HepG2 (cell line): ENCODE measurements around the gene CATSPERB. TPM values are rescaled to one million over a fixed set of nuclear protein-coding genes. Genes with fewer than 3 reads are reported as not detected.
A peak's percentile ranks its signal among the peaks of the same experiment; 100 is the strongest.

ENCODE experiments used
- CCAR2 ChIP-seq: fragments of 200-400 bp; formaldehyde crosslinking; optimal IDR thresholded peaks from 2 replicates; pipeline ENCODE3; 2018; ENCODE audit warnings: low read depth, mild to moderate bottlenecking, low read length, moderate library complexity
- GATAD2A ChIP-seq: IDR thresholded peaks from 2 replicates; pipeline ENCODE4 v1.6.1; 2016
- GFI1 ChIP-seq: sonication (generic); formaldehyde crosslinking; IDR thresholded peaks from 2 replicates; pipeline ENCODE4 v1.5.0; 2020; ENCODE audit warnings: missing genetic modification reagents, mild to moderate bottlenecking, borderline replicate concordance
- KMT2B ChIP-seq: IDR thresholded peaks from 2 replicates; pipeline ENCODE4 v1.6.1; 2016; ENCODE audit warnings: missing genetic modification reagents, missing compliant biosample characterization
- MIXL1 ChIP-seq: IDR thresholded peaks from 2 replicates; pipeline ENCODE4 v1.6.1; 2016
- RAD21 ChIP-seq: fragments of 450-650 bp; formaldehyde crosslinking; IDR thresholded peaks from 2 replicates; pipeline ENCODE4 v1.5.0; 2020; ENCODE audit warnings: mild to moderate bottlenecking
- SIX4 ChIP-seq: sonication (generic); formaldehyde crosslinking; IDR thresholded peaks from 2 replicates; pipeline ENCODE4 v1.4.0; 2020; ENCODE audit warnings: missing genetic modification reagents
- TOE1 ChIP-seq: sonication (generic); formaldehyde crosslinking; IDR thresholded peaks from 2 replicates; pipeline ENCODE4 v1.4.0; 2020; ENCODE audit warnings: mild to moderate bottlenecking, missing genetic modification reagents
- ZNF264 ChIP-seq: sonication (generic); formaldehyde crosslinking; IDR thresholded peaks from 2 replicates; pipeline ENCODE4 v1.4.0; 2020; ENCODE audit warnings: missing genetic modification reagents
- ZNF567 ChIP-seq: sonication (generic); formaldehyde crosslinking; IDR thresholded peaks from 2 replicates; pipeline ENCODE4 v1.8.1; 2023; ENCODE audit warnings: mild to moderate bottlenecking, missing genetic modification reagents, borderline replicate concordance
- ZNF569 ChIP-seq: sonication (generic); formaldehyde crosslinking; IDR thresholded peaks from 2 replicates; pipeline ENCODE4 v1.5.0; 2020; ENCODE audit warnings: mild to moderate bottlenecking, missing genetic modification reagents, moderate library complexity, borderline replicate concordance
- ZNF572 ChIP-seq: sonication (generic); formaldehyde crosslinking; IDR thresholded peaks from 2 replicates; pipeline ENCODE4 v1.5.1; 2020; ENCODE audit warnings: mild to moderate bottlenecking, missing genetic modification reagents
- polyA plus RNA-seq, 8 experiments: library from polyadenylated mRNA; depleted of rRNA in 3 of 8; stranded (reverse) in 7 of 8; unstranded in 1 of 8; fragments of >200 nt; fragmentation: Illumina TruSeq in 4 of 8; extraction: Trizol in 4 of 8; gene quantifications; 2 replicates each; pipeline versions ENCODE4 v1.2.1 to v1.2.3, GENCODE V29; 2011 to 2016; ENCODE audit warnings: low read depth in 4 of 8, missing spikeins in 1 of 8, mixed read lengths in 1 of 8; ENCODE audit not compliant: insufficient read depth in 1 of 8
- total RNA-seq, 5 experiments: library from RNA; depleted of rRNA; stranded (reverse); fragments of >200 nt; fragmentation: Illumina TruSeq; extraction: Trizol; gene quantifications; 2 replicates each; pipeline ENCODE4 v1.2.3, GENCODE V29; 2016; ENCODE audit warnings: low read depth in 1 of 5
- TF ChIP-seq, protein P1 (sequence below): sonication (generic); formaldehyde crosslinking; IDR thresholded peaks from 2 replicates; pipeline ENCODE4 v1.5.0; 2020; ENCODE audit warnings: mild to moderate bottlenecking, missing genetic modification reagents
- TF ChIP-seq, protein P2 (sequence below): sonication (generic); formaldehyde crosslinking; conservative IDR thresholded peaks from 2 replicates; pipeline ENCODE4 v1.4.0; 2020; ENCODE audit warnings: missing genetic modification reagents
- TF ChIP-seq, protein P3 (sequence below): IDR thresholded peaks from 2 replicates; pipeline ENCODE4 v1.6.1; 2016; ENCODE audit warnings: mild to moderate bottlenecking
- TF ChIP-seq, protein P4 (sequence below): sonication (generic); formaldehyde crosslinking; IDR thresholded peaks from 2 replicates; pipeline ENCODE4 v1.4.0; 2020; ENCODE audit warnings: missing genetic modification reagents, mild to moderate bottlenecking, borderline replicate concordance
- TF ChIP-seq, protein P5 (sequence below): fragments of 450-650 bp; IDR thresholded peaks from 2 replicates; pipeline ENCODE4 v1.6.1; 2017

Gene CATSPERB
- total and polyA plus RNA-seq, 2 of the 13 experiments (the other 11 are each of a cell fraction or from before 2014, with no cell fraction given): not detected

DNA sequence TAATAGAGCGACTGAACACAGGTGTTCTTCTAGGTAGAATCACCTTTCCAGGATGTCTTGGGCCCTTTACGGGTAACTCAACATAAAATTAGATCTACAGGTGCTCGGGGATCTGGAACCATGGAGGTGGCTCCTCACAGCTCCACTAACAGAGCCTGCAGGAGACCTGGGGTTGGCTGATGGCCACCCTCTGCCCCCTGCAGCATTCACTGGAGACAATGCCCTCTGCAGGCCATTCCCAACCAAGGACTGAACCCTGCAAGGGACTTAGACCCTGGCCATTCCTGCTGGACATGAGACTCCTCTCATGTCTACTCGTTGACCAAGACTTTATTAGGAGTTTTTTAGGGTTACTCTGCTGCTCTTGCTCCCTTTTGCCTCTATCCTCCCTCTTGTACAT lies 163.3 kb downstream of the CATSPERB start (continued):
- TF ChIP-seq, protein P1, sequence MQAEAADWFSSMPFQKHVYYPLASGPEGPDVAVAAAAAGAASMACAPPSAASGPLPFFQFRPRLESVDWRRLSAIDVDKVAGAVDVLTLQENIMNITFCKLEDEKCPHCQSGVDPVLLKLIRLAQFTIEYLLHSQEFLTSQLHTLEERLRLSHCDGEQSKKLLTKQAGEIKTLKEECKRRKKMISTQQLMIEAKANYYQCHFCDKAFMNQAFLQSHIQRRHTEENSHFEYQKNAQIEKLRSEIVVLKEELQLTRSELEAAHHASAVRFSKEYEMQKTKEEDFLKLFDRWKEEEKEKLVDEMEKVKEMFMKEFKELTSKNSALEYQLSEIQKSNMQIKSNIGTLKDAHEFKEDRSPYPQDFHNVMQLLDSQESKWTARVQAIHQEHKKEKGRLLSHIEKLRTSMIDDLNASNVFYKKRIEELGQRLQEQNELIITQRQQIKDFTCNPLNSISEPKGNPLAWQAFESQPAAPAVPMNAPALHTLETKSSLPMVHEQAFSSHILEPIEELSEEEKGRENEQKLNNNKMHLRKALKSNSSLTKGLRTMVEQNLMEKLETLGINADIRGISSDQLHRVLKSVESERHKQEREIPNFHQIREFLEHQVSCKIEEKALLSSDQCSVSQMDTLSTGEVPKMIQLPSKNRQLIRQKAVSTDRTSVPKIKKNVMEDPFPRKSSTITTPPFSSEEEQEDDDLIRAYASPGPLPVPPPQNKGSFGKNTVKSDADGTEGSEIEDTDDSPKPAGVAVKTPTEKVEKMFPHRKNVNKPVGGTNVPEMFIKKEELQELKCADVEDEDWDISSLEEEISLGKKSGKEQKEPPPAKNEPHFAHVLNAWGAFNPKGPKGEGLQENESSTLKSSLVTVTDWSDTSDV: no peak
- TF ChIP-seq, protein P2, sequence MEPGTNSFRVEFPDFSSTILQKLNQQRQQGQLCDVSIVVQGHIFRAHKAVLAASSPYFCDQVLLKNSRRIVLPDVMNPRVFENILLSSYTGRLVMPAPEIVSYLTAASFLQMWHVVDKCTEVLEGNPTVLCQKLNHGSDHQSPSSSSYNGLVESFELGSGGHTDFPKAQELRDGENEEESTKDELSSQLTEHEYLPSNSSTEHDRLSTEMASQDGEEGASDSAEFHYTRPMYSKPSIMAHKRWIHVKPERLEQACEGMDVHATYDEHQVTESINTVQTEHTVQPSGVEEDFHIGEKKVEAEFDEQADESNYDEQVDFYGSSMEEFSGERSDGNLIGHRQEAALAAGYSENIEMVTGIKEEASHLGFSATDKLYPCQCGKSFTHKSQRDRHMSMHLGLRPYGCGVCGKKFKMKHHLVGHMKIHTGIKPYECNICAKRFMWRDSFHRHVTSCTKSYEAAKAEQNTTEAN (CRISPR knock-in tag): no peak
- TF ChIP-seq, protein P3, sequence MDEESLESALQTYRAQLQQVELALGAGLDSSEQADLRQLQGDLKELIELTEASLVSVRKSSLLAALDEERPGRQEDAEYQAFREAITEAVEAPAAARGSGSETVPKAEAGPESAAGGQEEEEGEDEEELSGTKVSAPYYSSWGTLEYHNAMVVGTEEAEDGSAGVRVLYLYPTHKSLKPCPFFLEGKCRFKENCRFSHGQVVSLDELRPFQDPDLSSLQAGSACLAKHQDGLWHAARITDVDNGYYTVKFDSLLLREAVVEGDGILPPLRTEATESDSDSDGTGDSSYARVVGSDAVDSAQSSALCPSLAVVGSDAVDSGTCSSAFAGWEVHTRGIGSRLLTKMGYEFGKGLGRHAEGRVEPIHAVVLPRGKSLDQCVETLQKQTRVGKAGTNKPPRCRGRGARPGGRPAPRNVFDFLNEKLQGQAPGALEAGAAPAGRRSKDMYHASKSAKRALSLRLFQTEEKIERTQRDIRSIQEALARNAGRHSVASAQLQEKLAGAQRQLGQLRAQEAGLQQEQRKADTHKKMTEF (CRISPR knock-in tag): no peak
- no peak for TF ChIP-seq KMT2B (CRISPR knock-in tag)
- TF ChIP-seq CCAR2: no peak
- no peak for TF ChIP-seq MIXL1
- no peak for TF ChIP-seq GFI1 (CRISPR knock-in tag)
- no peak for TF ChIP-seq ZNF569
- TF ChIP-seq, protein P4, sequence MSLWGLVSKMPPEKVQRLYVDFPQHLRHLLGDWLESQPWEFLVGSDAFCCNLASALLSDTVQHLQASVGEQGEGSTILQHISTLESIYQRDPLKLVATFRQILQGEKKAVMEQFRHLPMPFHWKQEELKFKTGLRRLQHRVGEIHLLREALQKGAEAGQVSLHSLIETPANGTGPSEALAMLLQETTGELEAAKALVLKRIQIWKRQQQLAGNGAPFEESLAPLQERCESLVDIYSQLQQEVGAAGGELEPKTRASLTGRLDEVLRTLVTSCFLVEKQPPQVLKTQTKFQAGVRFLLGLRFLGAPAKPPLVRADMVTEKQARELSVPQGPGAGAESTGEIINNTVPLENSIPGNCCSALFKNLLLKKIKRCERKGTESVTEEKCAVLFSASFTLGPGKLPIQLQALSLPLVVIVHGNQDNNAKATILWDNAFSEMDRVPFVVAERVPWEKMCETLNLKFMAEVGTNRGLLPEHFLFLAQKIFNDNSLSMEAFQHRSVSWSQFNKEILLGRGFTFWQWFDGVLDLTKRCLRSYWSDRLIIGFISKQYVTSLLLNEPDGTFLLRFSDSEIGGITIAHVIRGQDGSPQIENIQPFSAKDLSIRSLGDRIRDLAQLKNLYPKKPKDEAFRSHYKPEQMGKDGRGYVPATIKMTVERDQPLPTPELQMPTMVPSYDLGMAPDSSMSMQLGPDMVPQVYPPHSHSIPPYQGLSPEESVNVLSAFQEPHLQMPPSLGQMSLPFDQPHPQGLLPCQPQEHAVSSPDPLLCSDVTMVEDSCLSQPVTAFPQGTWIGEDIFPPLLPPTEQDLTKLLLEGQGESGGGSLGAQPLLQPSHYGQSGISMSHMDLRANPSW (CRISPR knock-in tag): no peak
- 0 out of 2 replicates have a peak, but pooled peaks have one; percentile 29 for TF ChIP-seq ZNF264 (CRISPR knock-in tag)
- 0 out of 2 replicates have a peak, but pooled peaks have one; percentile 23 for TF ChIP-seq TOE1
- TF ChIP-seq SIX4: no peak
- TF ChIP-seq ZNF572 (CRISPR knock-in tag): no peak
- TF ChIP-seq, protein P5, sequence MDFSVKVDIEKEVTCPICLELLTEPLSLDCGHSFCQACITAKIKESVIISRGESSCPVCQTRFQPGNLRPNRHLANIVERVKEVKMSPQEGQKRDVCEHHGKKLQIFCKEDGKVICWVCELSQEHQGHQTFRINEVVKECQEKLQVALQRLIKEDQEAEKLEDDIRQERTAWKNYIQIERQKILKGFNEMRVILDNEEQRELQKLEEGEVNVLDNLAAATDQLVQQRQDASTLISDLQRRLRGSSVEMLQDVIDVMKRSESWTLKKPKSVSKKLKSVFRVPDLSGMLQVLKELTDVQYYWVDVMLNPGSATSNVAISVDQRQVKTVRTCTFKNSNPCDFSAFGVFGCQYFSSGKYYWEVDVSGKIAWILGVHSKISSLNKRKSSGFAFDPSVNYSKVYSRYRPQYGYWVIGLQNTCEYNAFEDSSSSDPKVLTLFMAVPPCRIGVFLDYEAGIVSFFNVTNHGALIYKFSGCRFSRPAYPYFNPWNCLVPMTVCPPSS: no peak
- TF ChIP-seq ZNF567 (CRISPR knock-in tag): no peak
- TF ChIP-seq RAD21: peak; percentile 77
- TF ChIP-seq GATAD2A (CRISPR knock-in tag): 0 out of 2 replicates have a peak, but pooled peaks have one; percentile 28
